Measurements from ENCODE around the gene ADIG.

The ADIG gene

DNA sequence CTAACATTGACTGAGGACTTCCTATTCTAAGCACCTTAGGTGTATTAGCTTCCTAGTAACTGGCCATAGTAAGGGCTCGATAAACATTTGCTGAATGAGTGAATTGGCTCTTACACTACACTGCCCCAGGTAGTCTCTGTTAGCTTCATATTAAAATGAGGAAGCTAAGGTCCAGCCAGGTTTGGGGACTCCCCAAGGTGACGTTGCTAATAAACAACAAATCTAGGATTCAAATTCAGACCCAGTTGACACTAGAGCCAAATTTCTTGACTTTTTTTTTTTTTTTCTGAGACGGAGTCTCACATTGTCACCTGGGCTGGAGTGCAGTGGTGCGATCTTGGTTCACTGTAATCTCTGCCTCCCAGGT, 36.8 kb downstream of the ADIG start:
- no peak for DNase-seq (ENCODE audit: low spot score)
- TF ChIP-seq, protein P1, sequence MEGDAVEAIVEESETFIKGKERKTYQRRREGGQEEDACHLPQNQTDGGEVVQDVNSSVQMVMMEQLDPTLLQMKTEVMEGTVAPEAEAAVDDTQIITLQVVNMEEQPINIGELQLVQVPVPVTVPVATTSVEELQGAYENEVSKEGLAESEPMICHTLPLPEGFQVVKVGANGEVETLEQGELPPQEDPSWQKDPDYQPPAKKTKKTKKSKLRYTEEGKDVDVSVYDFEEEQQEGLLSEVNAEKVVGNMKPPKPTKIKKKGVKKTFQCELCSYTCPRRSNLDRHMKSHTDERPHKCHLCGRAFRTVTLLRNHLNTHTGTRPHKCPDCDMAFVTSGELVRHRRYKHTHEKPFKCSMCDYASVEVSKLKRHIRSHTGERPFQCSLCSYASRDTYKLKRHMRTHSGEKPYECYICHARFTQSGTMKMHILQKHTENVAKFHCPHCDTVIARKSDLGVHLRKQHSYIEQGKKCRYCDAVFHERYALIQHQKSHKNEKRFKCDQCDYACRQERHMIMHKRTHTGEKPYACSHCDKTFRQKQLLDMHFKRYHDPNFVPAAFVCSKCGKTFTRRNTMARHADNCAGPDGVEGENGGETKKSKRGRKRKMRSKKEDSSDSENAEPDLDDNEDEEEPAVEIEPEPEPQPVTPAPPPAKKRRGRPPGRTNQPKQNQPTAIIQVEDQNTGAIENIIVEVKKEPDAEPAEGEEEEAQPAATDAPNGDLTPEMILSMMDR (IDR thresholded peaks at IDR 0.05; ENCODE audit: extremely low read depth, missing control alignments): no peak

DNA sequence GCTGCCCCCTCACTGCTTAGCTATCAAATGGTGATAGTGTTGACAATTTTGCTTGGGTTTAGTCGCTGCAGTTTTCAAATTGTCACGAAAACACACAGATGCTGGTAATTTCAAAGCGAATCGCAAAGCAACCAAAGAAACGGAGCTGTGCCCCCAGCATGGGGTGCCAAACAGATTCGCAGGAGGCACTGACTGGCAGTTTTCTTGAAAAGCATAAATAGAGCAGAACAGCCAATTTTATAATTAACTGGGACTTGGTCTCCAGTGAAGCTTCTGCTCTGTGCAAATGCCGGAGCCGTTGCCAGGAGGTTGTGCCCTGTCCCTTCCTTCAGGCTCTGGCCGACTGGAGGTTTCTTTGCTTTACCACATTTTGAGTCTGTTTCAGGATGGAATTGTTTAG, 39.4 kb downstream of the ADIG start:
- DNase-seq (ENCODE audit: low spot score): no peak
- TF ChIP-seq, protein P1 (IDR thresholded peaks at IDR 0.05; ENCODE audit: extremely low read depth, missing control alignments): no peak

DNA sequence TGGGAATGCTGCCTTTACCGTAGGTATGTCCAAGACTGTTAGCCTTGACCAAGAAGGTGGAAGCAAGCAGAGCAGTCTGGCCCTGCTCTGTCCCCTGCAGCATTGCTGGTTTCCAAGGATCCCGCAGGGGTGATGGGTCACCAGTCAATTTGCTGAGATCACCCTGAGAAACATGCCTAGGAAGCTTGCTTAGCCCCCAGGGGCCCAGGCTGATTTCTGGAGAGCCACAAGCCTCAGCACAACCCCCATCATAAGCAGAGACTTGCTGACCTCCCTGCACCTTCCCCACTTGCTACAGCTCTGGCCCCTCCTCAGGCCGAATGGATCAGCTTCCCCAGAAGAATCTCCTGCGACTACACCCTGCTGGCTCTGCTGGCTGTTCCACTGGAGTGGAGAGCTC, 42.1 kb downstream of the ADIG start:
- DNase-seq (ENCODE audit: low spot score): no peak
- TF ChIP-seq, protein P1 (IDR thresholded peaks at IDR 0.05; ENCODE audit: extremely low read depth, missing control alignments): no peak

DNA sequence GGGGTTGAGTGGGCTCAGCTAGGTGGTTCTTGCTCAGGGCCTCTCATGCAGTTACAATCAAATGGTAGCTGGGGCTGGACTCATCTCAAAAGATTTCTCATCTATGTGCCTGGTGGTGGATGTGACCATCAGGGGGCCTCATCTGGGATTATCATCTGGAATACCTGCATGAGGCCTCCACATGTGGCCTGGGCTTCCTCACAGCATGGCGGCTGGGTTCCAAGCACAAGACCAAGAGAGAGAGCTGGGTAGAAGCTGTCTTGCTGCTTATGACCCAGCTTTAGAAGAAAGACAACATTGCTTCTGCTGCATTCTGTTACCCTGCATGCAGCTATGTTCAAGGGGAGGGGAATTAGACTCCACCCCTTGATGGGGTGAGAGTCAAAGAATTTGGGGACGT, 43.1 kb downstream of the ADIG start:
- DNase-seq (ENCODE audit: low spot score): no peak
- TF ChIP-seq, protein P1 (IDR thresholded peaks at IDR 0.05; ENCODE audit: extremely low read depth, missing control alignments): no peak

DNA sequence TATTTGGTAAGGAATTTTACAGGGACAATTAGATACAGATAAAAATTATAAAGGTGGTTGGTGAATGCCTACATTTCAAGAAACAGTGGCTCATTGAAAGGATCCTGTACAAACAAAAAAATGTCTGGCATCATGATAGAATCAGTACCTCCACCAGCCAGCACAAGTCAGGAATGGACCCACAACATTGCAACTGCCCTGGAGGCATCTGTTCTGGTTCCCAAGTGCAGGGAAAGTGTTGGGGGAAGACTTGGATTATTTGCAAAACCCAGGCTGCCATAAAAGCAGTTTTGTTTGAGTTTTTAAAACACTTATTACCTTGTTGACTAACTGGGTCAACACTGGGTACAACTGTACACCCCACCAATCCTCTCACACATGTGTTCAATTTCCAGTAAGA, 44.9 kb downstream of the ADIG start:
- no peak for DNase-seq (ENCODE audit: low spot score)
- TF ChIP-seq, protein P1 (IDR thresholded peaks at IDR 0.05; ENCODE audit: extremely low read depth, missing control alignments): no peak

DNA sequence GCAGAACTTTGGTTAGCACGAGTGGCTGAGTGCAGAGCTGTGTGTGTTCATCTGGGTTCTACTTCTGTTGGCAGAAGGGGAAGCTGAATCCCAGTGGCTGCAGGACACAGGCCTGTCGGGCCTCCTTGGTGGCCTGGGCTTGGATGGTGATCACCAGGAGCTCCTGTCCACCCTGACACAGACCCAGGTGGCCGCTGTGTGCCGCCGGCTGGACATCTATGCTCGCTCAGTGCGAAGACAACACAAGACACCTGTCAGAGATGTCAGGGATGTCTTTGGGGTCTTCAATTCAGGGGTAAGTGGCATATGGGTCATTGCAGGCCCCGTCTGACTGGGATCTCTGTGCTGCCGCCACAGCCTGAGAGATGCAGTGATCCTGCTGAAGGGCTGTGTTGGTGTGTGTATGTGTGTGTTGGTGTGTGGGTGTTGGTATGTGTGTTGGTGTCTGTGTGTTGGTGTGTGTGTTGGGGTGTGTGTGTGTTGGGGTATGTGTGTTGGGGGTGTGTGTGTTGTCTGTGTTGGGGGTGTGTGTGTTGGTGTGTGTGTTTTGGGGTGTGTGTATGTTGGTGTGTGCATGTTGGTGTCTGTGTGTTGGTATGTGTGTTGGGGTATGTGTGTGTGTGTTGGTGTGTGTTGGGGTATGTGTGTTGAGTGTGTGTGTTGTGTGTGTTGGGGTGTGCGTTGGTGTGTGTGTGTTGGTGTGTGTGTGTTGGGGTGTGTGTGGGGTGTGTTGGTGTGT, 46.1 kb downstream of the ADIG start:
- no peak for DNase-seq (ENCODE audit: low spot score)
- TF ChIP-seq, protein P1 (IDR thresholded peaks at IDR 0.05; ENCODE audit: extremely low read depth, missing control alignments): no peak

DNA sequence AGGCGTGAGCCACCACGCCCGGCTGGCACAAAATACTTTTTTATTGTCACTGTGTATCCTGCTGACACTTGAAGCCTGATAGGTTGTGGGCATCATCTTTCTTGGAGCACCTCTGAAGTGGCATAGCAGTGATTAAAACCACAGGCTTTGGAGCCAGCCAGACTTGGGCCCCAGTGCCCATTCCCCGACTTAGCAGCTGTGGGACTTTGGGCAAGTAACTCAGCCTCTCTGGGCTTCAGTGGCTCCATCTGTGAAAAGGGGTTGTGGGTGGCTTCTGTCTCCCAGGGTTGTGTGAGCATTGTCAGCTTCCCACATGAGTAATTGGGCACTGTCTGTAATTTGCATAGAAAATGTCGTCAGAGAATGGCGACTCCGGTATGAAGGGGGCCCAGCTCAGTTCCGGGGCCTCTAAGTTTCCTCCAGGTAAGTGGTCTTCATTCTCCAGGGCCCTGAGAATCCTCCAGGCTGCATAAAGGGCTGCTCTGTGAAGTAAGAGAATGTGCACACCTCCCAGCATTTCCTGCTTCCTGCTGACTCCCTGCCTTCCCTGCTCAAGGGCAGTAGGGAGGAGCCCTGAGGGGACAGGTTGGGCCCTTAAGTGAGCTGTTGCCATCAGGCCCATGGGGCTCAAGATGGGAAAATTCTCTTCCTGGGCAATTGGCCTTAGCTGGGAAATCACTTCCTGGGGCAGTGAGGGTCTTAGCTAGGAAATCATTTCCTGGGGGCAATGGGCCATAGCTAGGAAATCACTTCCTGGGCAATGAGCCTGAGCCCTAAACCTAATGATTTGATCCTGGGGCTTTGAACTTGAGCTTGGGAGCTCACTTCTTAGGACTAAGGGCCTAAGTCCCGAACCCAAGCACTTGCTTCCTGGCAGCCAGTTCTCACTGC, 47.8 kb downstream of the ADIG start:
- TF ChIP-seq, protein P1 (IDR thresholded peaks at IDR 0.05; ENCODE audit: extremely low read depth, missing control alignments): no peak
- no peak for DNase-seq (ENCODE audit: low spot score)
